ENCODE results near the gene KRTAP2-1. TPM values are rescaled to one million over a fixed set of nuclear protein-coding genes. Genes with fewer than 3 reads are reported as not detected.

The KRTAP2-1 gene
- total RNA-seq, 1 experiment from 2014 or later = not detected

- TF ChIP-seq TCF7L2 (IDR thresholded peaks at IDR 0.05; ENCODE audit: borderline replicate concordance, extremely low read depth, insufficient read depth, insufficient read length) (no peak), SIN3A (IDR thresholded peaks at IDR 0.05; ENCODE audit: low read depth) (no peak), EZH2 (IDR thresholded peaks at IDR 0.05) (no peak), EGR1 (IDR thresholded peaks at IDR 0.05; ENCODE audit: low read depth) (no peak), RAD21 (IDR thresholded peaks at IDR 0.05; ENCODE audit: low read depth) (no peak), CBX3 (IDR thresholded peaks at IDR 0.05; ENCODE audit: low read depth) (no peak), REST (IDR thresholded peaks at IDR 0.05; ENCODE audit: low read depth) (no peak), SRF (IDR thresholded peaks at IDR 0.05; ENCODE audit: low read depth) (no peak), ZNF274 (IDR thresholded peaks at IDR 0.05; ENCODE audit: low read depth, low read length) (no peak)
These were observed 20.2 kb downstream of the KRTAP2-1 start, which contains the start of gene KRTAP1-5 (continued) for GRCh38 chr17:41026715-41027471.

- ATAC-seq = no peak
- no peaks in the 10 kb centered on the region for H3K4me1 ChIP-seq (ENCODE audit: control insufficient read depth in 1 of 2, insufficient read depth in 2 of 2, low read length in 2 of 2)
- DNase-seq (ENCODE audit: low read depth, low spot score) = no peak
- no peaks in the 10 kb centered on the region for H4K20me1 ChIP-seq (ENCODE audit: insufficient read depth)
- no peak for TF ChIP-seq ELF1 (IDR thresholded peaks at IDR 0.05; ENCODE audit: borderline replicate concordance, low read depth)
- H3K9me3 ChIP-seq (ENCODE audit: control insufficient read depth in 1 of 2, insufficient read depth in 1 of 2, low read depth in 1 of 2, low read length in 2 of 2) = peaks cover 0 to 9% of the 10 kb centered on the region in 2 experiments; a peak in 1 of 4 replicates
- no peak overlapping the region for H2AFZ ChIP-seq (ENCODE audit: low read depth, low read length, poor library complexity, severe bottlenecking)
- ChIA-PET RAD21 (ENCODE audit: low non-redundant PET in 1 of 2, low total read pairs in 2 of 2, uncharacterized antibody in 2 of 2, unreplicated experiment in 2 of 2) (no interaction called here), POLR2A (no interaction called here), CTCF (no interaction called here)
- no peaks in the 10 kb centered on the region; a peak in 1 of 4 replicates for H3K36me3 ChIP-seq (ENCODE audit: control insufficient read depth in 1 of 2, insufficient read depth in 2 of 2, low read length in 2 of 2)
- no peaks in the 10 kb centered on the region for H3K27me3 ChIP-seq (ENCODE audit: insufficient read depth, low read length)
- no peaks in the 10 kb centered on the region for H3K9me2 ChIP-seq (ENCODE audit: insufficient read depth)
- no peaks in the 10 kb centered on the region for H3K79me2 ChIP-seq (ENCODE audit: insufficient read depth, low read length)
- BruUV-seq (replicated peaks) = no TSS peak
- no peak overlapping the region for H3K27ac ChIP-seq (ENCODE audit: low read depth, low read length)
- H3K9ac ChIP-seq (ENCODE audit: low read length) = no peak overlapping the region
- intact Hi-C loops (cut with micrococcal nuclease) = no loop called here
- no peak overlapping the region for H3K4me3 ChIP-seq (replicated peaks in 1 of 2; ENCODE audit: low read depth in 1 of 2, low read length in 2 of 2)
- H3K4me2 ChIP-seq (ENCODE audit: low read length) = no peak overlapping the region
These were observed 22.4 kb downstream of the KRTAP2-1 start for GRCh38 chr17:41024697-41025096.

Measured in HCT116 (cell line).